ENCODE data around the gene RHCG.

RHCG gene

DNA sequence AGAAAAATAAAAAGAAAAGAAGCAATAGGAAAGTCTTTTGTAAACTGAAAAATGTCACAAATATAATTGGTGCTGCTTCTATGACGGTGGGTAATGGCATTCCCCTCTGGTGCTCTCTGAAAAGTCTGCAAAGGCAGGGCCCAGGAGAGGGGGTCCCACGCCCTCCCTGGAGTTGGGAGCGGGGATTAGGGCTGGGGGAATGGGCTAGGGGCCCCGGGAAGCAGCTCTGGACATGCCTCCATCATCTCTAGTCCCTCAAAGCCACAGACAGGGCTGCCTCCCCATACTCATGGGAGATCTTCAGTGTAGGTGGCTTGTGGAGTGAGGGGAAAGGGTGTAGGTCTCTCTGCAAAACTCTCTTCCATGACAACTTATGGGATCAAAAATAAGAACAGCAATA lies 7.8 kb upstream of the RHCG start:
- in situ Hi-C loops (cut with HindIII; ENCODE audit: low sequenced_read_pairs) = no loop called here

DNA sequence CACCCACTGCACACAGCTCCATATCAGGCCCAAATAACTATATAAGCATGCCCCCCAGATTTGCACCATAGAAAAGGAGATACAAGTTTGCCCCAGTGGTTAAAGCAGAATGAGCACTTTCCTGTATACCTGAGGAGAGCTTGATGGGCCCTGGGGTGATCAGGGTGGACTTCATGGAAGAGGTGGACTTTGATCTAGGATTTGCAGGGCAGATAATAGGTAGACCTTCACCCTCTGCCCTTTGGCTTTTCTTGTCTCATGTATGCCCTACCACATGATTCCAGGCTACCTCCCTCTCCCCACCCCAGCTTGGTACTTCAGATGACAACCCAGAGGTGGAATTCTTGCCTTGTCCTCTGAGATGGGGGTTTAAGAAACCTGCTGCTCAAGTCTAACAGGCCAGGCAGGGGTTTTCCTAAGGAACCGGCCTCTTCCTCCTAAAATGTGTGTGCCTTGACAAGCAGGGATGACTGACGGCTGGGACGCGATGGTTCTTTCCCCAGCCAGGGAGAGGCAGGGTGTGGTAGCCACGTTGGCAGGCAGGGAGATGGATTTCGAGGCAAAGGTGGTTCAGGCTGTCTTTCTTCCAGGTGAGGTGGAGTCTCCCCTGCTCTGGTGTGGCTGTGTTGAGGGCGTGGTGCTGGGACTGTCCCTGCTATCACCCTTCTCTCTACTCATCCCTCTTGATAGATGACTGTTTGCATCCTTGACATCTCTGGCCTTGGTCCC lies 6.6 kb upstream of the RHCG start:
- in situ Hi-C loops (cut with HindIII; ENCODE audit: low sequenced_read_pairs) = no loop called here

DNA sequence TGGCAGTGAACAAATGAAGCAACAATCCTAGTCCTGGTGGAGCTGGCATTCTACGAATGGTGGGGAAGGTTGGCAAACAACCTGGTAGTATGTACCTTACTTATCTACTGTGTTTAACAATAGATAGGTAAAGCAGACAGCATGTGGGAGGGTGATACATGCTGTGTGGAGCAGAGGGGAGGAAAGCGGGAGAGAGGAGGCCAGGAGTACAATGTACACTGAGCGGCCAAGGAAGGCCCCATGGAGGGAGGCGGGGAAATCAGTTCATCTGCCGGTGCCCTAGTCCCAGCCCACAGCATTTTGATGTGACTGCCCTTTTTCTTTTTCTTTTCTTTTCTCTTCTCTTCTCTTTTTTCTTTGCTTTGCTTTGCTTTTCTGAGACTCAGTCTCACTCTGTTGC lies 5.3 kb upstream of the RHCG start:
- in situ Hi-C loops (cut with HindIII; ENCODE audit: low sequenced_read_pairs) = no loop called here

DNA sequence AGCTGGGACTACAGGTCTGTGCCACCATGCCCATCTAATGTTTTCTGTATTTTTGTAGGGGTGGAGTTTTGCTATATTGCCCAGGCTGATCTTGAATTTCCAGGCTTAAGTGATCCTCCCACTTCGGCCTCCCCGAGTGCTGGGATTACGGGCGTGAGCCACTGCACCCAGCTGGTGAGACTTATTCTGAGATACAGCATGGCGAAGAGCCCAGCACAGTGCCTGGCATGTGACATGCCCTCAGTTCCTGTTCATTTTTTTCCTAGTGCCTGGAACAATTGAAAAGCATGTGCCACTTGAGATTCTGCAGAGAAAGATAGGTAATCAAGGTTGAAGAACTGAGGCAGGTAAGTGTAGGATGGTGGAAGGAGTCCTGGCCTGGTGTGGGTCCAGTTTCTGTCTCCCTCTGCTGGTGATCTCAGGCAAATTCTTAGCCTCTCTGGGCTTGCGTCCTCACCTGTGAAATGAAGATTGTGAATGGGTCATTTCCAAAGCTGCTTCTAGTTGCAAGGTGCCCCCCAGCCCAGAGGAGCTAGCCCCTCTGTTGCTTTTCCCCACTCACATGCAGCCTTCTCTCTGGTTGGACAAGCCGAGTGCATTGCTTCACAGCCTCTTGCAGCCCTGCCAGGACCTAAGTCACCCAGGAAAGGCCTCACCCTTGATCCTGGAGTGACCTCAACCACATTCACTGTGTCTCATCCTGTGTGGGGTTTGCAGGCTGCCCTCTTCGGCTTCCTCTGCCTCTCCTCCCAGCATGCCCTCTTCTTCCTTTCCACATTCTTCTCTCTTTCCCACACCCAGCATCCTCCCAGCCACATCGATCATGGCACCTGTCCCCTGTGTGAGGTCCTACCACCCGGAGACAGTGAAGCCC lies 4.3 kb upstream of the RHCG start:
- in situ Hi-C loops (cut with HindIII; ENCODE audit: low sequenced_read_pairs) = no loop called here

DNA sequence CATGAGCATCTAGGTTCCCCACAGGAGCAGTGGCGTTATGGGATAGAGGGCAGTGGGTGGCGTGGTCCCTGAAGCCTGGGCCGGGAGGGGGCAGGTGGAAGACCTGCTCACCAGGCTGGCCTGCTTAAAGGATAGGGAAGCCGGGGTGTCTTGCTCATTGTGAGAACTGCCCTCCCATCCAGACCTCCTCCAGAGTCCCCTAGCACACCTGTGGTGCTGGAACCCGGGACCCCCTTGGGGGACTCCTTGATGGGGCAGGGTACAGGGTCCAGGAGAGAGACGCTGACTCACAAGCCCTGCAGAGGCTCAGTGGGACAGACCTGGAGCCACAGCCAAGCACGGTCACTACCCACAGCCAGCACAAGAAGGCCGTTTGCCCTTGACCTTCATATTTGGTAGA lies 2.8 kb upstream of the RHCG start:
- in situ Hi-C loops (cut with HindIII; ENCODE audit: low sequenced_read_pairs) = no loop called here

DNA sequence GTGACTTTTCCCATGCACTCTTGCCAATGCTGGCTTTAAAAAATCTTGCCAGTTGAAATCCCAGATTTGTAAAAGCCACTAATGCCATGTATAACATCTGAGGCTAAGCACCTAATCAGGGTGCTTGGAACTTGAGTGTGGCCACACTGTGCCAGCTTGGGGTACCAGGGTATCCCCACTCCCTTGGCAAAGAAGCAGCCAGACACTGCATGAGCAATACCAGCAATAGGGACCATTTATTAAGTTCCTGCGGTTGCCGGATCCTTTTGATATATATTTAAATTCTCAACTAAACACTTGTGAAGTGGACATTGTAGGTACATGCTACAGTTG lies 2.2 kb upstream of the RHCG start:
- in situ Hi-C loops (cut with HindIII; ENCODE audit: low sequenced_read_pairs) = no loop called here

DNA sequence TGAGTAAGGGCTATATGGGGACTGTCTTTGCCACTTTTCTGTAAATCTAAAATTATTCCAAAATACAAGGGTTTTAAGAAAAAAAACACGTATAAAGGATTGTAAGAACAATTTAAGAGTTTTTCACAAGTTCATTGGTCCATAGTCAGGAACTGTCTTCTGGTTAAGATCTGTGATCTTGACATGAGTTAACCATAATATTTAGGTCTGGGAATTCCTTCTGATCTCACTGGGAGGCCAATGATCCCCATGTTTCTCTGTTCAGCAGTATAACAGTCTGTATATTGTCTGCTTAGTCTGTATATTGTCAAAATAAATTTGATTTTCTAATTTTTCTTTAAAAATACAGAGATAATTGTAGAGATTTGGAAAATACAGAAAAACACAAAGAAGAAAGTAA lies 848 bp upstream of the RHCG start:
- in situ Hi-C loops (cut with HindIII; ENCODE audit: low sequenced_read_pairs) = no loop called here

DNA sequence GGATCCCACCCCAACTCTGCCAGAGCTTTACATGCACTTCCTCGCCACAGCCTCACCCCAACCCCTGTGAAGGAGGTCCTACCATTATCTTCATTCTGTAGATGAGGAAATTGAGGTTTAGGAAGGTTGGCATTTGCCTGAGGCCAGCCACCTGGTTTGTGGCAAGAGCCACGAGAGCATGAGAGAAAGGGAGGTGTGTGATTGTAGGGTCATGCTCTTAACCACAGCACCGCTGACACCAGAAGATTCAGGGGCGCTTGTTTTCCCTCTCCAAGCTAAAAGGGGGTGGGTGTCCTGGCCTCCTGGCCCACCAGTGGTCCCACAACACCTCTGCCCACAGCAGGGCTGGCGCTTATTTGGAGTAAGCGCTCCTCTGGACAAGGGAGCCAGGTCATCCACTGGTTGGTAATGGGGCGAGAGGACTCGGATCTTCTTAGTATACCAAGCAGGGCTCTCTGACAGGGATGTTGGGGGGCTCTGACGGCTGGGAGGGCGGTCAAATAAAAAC lies 691 bp downstream of the RHCG start:
- in situ Hi-C loops (cut with HindIII; ENCODE audit: low sequenced_read_pairs) = no loop called here

DNA sequence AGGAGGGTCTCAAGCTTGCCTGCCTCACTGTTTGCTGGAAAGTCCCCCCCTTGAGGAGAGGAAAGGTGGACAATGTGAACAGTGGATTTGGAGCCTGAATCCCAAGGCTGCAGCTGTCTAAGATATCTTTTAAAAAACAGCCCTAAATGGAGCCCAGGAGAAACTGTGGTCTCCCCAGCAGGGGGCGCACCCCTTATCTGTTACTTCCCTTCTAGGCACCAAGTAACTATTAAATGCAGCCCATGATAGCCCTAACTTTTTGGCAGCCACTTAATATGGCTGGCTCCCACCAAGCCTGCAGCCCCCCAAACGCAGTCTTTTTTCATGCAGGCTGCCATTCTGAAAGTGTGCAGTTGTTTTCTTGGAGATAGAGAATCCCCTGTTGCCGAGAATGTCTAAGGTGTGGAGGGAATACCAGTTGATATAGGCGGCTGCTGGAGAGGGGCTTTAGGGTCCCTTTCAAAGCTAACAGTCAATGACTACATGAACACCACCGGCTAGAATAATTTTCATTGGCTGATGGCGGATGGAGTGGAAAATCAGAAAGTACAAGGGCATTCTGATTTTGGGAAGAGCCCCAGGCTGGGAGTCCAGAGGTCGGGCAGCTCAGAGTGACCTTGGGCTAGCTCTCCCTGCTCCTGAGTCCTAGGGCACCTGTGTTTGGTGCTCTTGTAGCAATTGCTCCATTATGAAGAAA lies 1.3 kb downstream of the RHCG start:
- in situ Hi-C loops (cut with HindIII; ENCODE audit: low sequenced_read_pairs) = no loop called here

DNA sequence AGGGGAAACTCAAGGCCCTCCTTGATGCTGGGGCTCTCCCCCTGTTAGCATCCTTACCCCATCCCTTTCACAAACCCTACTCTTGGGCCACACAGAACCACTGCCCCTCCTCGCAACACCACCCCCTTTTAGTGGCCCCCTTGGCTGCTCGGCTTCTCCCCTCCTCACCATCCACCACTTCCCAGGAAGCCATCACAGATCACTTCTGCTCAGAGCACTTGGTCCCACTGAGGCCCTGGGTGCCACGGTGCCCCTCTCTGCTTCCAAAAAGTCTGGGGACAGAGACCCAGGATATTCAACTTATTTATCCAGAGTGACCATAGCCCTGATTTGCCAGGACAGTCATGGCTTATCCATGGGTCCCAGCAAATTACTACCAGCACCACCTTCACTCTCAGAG lies 2.4 kb downstream of the RHCG start:
- in situ Hi-C loops (cut with HindIII; ENCODE audit: low sequenced_read_pairs) = no loop called here

DNA sequence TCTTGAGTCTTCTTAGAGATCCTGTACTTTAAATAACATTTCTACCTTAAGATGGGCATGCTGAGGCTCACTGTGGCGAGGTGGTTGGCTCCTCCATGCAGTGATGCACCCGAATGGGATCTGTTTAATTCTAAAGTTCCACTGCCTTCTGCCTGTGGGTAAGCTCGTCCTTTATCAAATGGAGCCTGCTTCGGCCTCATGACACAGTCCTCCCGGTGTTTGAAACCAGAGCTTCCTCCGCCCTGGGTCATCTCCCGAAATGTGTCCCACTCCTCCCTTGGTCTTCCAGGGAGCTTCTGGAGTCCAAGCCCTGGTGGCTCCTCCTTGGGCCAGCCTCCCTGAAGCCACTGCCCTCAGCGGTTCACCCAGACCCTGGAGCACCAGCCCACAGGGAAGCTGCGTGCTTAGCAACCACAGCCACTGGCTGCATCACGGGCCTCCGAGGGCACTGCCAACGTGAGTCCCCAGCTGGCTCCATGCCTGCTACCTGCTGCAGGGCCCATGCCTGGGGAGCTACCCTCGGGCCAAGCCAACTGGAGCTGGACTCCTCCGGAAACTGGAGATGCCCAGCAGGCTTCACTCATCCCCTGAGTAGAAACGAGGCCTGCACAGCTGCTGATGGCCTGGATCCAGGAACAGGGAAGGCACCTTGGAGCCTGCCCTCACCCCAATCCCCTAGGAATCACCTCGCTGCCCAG lies 3.3 kb downstream of the RHCG start:
- in situ Hi-C loops (cut with HindIII; ENCODE audit: low sequenced_read_pairs) = no loop called here

DNA sequence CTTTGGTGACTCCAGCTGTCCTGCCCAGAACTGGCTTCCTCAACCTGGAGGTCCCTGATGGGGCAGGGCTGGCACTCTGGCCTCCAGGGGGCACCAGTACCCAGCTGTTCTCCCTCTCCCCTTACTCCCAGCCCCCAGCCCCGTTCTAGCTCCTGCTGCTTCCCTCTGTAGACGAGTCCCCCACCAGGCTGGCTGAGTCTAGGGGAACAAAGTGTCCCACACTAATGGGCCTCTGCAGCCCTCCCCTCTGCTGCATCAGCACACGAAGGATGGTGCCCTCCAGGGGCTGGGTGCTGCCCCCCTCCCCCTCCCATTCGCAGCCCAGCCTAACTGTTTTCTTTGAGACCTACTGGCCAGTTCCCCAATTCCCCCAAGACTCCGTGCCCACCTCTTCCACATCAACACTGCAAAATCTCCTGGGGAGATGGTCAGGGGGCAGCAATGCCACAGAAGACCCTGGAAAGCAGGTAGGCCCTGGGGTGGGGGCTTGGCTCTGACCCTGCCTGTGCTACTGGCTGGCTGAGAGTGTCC lies 4.2 kb downstream of the RHCG start:
- in situ Hi-C loops (cut with HindIII; ENCODE audit: low sequenced_read_pairs) = no loop called here

DNA sequence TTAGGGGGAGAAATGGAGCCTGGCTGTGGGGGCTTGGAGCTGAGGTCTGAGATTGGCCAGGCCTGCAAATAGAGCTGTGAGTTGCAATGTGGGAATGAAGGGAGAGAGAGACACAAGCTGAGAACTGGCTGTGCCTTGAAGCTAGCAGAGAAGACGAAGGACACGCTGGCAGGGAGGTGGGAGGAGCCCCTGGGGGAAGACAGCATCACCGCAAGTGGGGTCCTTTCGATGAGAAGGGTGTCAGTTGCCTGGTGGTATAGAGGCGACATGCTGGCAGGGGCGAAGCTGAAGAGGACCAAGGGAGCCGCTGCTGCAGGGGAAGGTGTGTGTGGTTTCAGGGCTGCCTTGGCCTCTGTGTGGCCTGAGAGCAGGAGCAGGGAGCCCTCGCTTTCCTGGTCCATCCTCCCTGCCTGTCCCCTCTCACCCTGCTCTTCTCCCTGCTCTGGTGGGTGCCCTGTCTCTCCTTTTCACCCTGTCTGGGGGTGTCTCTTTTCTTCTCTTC lies 5.5 kb downstream of the RHCG start:
- in situ Hi-C loops (cut with HindIII; ENCODE audit: low sequenced_read_pairs) = no loop called here

DNA sequence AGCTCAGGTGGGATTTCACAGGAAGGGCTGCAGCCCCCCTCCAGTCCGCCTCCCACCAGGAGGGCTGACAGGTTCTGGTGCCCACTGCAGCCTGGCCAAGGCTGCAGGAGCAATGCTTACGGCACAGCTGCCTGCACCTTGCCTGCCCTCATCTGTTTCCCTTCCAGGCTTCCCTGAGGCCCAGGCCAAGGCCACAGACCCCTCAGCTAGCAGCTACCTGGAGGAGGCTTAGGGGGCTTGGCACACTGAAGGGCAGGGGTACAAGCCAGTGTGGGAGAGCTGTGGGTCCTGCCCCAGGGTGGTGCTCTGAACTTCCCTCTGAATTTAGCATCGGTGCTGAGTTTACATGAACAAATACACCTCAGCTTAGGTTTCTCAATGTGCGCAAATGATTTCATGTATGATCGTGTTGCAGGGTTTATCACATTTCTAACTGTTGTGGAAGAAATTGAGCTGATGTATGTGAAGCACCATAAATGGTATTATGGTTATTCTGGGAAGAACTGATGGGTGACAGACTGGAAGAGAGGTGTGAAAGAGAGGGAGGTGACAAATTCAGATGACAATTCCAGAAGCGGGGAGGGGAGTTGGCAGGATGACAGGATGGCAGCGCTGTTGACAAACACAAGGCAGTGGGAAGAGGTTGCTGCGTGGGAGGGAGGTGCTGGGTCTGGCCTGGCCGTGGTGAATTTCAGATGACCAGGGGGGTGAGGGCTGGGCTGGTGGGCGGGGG lies 6.1 kb downstream of the RHCG start:
- in situ Hi-C loops (cut with HindIII; ENCODE audit: low sequenced_read_pairs) = no loop called here

DNA sequence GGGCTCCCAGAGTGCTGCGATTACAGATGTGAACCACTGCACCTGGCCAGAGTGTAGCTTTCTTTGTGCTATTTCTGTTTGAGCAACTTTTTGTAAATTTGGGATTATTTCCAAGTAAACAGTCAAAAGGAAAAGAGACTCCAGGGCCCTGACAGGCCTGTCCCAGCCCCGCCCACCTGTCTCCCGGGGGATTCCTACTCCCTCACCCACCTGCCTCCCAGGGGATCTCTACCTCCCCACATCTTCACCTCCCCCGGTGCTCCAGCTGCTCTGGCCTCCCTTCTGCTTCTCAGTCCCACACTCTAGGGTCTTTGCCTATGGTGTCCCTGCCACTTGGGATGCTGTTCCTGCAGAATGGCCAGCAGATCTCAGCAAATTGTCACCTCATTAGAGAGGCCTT lies 7.0 kb downstream of the RHCG start:
- in situ Hi-C loops (cut with HindIII; ENCODE audit: low sequenced_read_pairs) = no loop called here

DNA sequence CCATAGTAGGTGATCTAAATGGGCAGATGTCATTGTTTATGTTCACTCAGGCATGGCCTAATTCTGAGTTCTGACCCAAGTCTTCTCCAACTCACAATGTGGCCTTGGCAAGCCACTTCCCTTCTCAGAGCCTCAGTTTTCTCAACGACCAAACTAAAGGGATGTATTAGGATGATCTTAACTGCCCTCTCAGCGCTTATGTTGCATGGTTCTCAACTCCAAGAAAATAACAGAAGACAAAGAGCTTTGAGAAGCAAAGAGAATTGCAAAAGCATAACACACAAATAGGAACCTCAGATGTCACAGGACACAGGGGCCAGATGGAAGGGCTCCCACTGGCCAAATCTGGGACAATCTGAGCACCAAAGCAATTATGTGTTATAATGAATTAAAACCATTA lies 8.6 kb downstream of the RHCG start:
- in situ Hi-C loops (cut with HindIII; ENCODE audit: low sequenced_read_pairs) = no loop called here

DNA sequence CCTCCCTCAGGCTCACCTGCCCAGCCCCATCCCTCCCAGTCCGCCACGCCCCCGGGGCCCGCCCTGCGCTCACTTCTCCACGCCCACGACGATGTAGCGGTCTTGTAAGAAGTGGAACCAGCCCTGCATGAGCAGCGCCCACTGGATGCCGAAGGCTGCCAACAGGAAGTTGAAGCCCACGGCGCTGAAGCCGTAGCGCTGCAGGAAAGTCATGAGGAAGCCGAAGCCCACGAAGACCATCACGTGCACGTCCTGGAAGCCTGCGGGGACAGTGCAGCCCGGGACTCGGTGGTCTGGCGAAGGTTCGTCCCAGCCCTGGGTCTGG lies 9.7 kb downstream of the RHCG start:
- in situ Hi-C loops (cut with HindIII; ENCODE audit: low sequenced_read_pairs) = no loop called here

DNA sequence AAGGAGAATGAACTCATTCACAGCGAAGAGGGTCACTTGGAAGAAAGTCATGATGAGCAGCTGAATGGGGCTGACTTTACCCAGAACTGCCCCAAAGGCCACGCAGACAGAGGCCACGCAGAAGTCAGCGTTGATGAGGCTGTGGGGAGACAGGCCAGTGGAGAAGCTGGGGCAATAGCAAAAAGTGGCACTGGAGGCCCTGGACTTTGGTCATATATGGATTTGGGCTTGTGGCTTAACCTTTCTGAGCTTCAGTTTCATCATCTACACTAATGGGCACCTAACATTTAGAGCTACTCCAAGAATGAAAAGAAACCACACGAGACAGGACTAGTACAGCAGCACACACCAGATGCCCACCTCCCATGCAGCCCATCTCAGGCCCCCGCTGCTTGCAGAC lies 13.3 kb downstream of the RHCG start:
- in situ Hi-C loops (cut with HindIII; ENCODE audit: low sequenced_read_pairs) = no loop called here

DNA sequence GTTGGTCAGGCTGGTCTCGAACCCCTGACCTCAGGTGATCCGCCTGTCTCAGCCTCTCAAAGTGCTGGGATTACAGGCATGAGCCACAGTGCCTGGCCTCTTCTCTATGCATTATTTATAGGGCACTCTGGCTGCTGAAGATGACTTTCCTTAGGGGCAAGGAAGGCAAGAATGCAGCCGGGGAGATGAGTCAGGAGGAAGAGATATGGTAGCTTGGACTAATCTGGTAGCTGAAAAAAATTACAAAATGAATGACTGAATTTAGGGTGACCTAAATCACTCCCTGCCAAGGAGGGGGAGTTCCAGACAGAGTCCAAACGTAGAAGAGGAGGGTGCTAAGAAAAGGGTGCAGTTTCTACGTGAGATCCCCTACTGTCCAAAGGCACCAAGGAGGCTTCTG lies 14.2 kb downstream of the RHCG start:
- in situ Hi-C loops (cut with HindIII; ENCODE audit: low sequenced_read_pairs) = no loop called here

DNA sequence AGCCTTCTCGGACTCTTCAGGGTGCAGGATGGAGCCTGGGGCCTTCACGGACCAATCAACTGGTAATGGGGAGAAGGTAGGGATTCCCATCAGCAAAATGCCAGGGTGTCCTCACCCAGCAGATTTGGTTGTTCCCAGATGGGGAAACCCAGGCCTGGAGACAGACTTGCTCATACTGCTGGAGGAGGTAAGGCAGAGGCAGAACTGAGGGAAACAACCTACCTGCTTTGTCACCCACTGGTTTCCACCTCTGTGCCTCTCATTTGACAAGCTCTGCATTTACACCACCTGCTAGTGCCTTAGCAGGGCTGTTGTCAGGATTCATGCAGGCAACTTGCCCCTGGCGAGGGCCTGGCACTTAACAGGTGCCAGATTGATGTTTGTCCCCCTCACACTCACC lies 15.9 kb downstream of the RHCG start:
- in situ Hi-C loops (cut with HindIII; ENCODE audit: low sequenced_read_pairs) = no loop called here

All from endothelial cell of hepatic sinusoid (primary cell).